ENCODE results near the gene PLAU.
A peak's percentile ranks its signal among the peaks of the same experiment; 100 is the strongest.
"Not testable (repeated sequence)": the region's sequence is repeated elsewhere in the genome, so short reads cannot be mapped to it uniquely, and the experiment has no call there.

PLAU gene

GRCh38 chr10:73956476-73957359 lies 45.8 kb downstream of the PLAU start:
- DNase-seq = no peak

GRCh38 chr10:73959484-73960243 lies 48.7 kb downstream of the PLAU start:
- no peak for DNase-seq

- DNase-seq = no peak
These were observed 51.5 kb downstream of the PLAU start for GRCh38 chr10:73962386-73962785.

GRCh38 chr10:73963533-73963932 lies 52.6 kb downstream of the PLAU start:
- DNase-seq = not testable (repeated sequence)

GRCh38 chr10:73964743-73965142 lies 53.8 kb downstream of the PLAU start:
- no peak for DNase-seq

- DNase-seq = not testable (repeated sequence)
These were observed 54.4 kb downstream of the PLAU start for GRCh38 chr10:73965267-73965889.

GRCh38 chr10:73965890-73966768 lies 55.2 kb downstream of the PLAU start:
- DNase-seq = peak; percentile 69

GRCh38 chr10:73967022-73967429 lies 56.1 kb downstream of the PLAU start:
- no peak for DNase-seq
